Muscle of arm (tissue), 12 donors: ENCODE data around the gene PIK3CG. TPM values are rescaled to one million over a fixed set of nuclear protein-coding genes. Genes with fewer than 3 reads are reported as not detected.
A peak's percentile ranks its signal among the peaks of the same experiment; 100 is the strongest.
"Not testable (repeated sequence)": the region's sequence is repeated elsewhere in the genome, so short reads cannot be mapped to it uniquely, and the experiment has no call there.

ENCODE experiments used
- DNase-seq: peaks from one replicate; pipeline ENCODE4 v3.0.0-alpha.2; 2013
- polyA plus RNA-seq, 12 donors: library from polyadenylated mRNA; unstranded; fragments of 120-200 nt; gene quantifications; one replicate each; pipeline ENCODE4 v1.2.1, GENCODE V29; 2013; ENCODE audit not compliant: insufficient read length in 12 of 12

The PIK3CG gene
- polyA plus RNA-seq, 12 donors: 2.1 to 10.4 (median 3.1) TPM; not detected in 1

DNA sequence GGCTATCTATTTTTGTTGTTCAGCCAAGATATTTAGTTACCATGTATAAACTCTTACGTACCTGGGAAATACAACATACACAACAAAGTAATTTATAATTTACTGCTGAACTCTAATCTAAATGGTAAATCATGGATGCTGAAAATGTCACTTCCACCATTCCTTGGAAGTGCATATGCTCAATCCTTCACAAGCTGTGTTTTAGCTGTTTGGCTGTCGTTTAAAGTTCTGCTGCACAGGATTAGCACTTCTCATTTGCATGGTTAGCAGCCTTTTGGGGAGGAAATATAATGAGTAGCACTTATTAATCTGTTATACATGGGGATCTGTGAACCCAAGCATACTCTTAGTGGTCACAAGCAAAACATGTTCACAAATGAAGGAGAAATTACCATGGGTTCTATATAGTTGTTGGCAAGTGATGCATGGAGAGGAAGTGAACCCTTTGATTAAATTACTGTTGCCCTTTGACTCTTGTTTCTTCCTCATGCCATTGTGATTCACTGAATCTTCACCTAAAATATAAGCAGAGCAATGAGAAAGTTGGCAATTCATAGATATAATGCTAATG is 18.5 kb downstream of the PIK3CG start:
- DNase-seq: no peak

DNA sequence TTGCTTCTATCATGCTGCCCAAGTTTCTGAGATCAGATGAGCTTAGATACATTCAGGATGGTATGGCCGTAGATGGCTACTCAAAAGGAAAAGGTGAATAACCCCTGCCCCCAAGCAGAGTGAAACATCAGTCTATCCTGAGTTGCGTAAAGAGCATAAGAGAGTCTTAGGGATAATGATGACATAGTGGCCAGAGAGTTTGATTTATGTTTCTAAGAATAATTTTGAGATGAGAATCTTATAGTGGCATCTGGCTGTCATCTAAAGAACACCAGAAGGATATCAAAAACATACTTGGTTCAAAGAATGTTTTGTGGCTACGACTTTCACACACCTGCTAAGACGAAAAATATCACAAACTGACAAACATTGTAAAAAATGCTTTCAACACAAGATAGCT is 20.6 kb downstream of the PIK3CG start:
- DNase-seq: no peak

DNA sequence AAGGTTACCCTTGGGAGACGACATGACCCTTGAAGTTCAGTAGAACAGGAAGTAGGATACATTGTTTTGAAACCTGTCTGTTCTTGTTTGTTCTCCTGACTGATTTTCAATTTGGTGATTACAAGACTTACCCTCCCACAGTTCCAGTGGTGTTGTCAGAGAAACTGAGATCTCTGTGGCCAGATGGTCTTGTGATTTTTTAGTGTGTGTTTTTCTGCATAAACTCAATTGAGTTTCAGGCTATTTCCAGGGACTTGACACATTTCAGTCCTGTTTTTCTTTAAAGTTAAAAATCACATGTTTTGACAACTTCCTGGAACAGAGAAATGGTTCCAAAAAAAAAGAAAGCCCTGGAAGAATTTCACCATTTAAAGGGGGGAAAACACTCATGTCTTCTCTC is 22.3 kb downstream of the PIK3CG start:
- DNase-seq: no peak

DNA sequence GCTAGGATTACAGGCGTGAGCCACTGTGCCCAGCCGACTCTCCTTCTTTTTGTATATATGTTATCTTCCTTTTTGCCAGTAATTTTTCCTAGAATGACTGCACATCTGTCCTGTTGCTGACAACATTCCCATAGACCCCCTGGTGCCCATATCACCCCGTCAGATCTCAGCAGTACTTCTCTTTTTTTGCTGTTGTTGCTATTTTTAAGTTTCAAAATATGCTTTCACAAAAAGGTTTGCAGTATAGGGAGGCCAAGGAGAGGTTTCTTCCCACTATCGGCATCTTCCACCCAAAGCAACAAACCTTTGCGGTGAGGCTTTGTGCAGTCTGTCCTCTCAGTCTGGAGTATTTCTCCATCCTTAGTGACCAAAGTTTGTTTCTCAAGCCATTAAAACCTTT is 23.1 kb downstream of the PIK3CG start:
- DNase-seq: no peak

DNA sequence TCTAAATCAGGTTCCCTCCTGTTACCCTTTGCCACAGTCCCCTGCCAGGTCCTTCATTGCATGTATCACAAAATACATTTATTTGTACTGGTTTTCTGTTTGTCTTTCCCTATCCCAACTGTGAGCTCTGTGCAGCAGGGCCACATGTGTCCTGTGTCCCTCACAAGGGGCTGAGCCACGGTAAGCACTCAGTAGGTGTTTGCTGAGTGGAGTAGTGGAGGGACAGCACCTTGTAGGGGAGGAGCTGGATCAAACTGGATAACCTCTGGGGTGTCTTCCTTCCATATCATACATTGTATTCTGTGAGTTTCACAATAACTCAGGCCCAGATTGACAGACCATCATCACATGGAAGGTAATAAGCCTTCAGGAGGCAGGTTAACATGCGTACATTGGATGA is 25.9 kb downstream of the PIK3CG start:
- DNase-seq: no peak

DNA sequence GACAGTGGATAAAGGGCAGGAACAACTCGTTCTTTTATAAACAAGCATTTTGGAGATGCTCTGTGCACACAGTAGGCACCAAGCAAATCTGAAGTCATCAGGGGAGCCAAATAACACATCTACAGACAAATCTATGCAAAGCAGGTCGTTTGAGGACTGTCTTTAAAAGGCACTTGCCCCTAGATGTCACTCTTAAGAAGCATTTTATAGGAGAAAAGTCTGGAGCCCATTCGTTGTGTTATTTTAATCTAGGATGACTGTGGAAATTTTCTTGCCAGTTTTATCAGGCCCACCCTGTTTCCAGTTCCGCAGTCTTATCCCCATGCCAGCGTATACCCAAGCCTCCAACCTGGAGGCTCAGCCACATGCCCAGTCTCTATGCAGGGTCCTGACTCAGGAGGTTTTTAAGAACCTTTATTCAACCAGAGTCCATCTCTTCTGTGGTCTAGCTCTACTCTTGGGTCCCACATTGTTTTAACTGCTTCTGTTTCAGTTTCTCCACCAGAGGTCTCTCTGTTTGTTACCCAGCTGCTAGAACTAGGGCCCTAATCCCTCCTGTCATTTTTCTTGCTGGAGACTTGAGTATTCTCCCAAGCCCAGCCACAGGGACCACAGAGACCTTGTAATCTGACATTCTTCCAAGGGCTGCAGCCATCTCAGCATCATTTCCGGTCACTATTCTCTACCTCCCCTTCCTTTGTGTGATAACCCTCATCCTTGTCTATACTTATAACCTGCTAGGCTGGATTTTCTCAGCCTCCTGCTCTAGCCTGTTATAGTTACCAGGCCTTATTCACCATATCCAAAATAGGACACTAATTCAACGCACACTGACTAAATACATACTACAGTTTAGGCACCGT is 26.7 kb downstream of the PIK3CG start:
- no peak for DNase-seq

DNA sequence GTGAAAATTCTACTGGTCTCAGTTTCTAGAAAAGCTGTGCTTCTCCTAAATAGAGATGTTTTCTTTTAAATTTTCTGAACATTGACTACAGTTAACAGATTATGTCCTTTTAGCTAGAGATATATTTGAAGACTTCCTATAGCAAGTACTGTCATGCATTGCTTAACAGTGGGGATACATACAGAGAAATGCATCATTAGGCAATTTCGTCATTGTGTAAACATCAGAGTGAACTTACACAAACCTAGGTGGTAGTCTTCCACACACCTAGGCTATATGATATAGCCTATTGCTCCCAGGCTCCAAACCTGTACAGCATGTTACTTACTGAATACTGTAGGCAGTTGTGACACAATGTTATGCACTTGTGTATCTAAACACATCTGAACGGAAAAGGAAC is 28.5 kb downstream of the PIK3CG start:
- DNase-seq: no peak

DNA sequence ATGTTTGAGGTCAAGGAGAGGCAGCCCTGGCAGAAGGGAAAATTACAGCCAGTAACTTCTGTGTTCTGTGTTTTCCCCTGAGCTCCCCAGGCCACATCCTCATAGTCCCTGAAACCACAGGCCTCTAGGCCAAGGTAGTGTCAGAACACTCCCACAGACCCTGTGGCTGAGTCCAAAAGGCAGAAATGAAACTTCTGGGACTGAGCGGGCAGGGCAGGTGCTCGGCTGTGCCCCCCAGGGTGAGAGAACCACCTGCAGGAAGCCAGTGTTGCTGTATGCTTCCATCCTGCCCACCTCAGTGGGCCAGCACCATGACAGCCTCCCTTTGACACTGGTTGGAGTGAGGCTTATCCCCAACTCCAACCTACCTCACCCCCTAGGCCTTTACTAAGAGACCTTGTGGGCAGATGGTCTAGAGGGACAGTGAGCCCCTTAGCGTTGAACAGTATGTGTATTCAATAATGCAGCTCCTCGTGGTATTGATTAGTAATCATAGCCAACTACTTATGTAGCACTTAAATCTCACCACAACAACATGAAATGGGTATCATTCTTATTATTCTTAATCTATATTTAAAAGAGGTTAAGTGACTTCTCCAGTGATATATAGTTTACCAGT is 30.3 kb downstream of the PIK3CG start:
- no peak for DNase-seq

DNA sequence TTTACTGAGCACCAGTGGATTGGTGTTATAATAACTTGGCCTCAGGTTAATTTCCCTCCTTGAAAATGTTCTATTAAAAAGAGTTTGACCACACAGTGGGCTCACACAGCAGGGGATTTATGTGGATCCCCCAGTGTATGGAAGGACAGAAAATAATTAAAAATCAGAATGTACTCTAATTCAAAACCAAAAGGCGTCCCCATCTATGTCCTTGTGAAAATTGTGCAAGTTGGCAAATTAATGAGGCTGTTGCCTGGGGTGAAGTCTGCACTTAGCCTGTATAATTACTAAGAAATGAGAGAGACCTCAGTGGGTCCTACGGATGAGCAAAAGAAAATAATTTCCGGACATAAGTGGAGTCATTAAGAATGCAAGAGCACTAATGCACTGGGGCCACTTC is 31.1 kb downstream of the PIK3CG start:
- no peak for DNase-seq

DNA sequence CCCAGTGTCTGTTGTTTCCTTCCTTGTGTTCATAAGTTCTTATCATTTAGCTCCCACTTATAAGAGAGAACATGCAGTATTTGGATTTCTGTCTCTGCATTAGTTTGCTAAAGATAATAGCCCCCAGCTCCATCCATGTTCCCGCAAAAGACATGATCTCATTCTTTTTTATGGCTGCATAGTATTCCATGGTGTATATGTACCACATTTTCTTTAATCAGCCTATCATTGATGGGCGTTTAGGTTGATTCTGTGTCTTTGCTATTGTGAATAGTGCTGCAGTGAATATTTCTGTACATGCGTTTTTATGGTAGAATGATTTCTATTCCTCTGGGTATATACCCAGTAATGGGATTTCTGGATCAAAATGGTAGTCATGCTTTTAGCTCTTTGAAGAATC is 32.5 kb downstream of the PIK3CG start:
- DNase-seq: not testable (repeated sequence)

DNA sequence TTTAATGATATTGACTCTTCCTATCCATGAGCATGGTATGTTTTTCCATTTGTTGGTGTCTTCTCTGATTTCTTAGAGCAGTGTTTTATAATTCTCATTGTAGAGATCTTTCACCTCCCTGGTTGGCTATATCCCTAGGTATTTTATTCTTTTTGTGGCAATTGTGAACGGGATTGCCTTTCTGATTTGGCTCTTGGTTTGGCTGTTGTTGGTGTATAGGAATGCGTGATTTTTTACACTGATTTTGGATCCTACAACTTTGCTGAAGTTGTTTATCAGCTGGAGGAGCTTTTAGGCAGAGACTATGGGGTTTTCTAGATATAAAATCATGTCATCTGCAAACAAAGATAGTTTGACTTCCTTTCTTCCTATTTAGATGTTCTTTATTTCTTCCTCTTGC is 33.9 kb downstream of the PIK3CG start:
- DNase-seq: not testable (repeated sequence)

DNA sequence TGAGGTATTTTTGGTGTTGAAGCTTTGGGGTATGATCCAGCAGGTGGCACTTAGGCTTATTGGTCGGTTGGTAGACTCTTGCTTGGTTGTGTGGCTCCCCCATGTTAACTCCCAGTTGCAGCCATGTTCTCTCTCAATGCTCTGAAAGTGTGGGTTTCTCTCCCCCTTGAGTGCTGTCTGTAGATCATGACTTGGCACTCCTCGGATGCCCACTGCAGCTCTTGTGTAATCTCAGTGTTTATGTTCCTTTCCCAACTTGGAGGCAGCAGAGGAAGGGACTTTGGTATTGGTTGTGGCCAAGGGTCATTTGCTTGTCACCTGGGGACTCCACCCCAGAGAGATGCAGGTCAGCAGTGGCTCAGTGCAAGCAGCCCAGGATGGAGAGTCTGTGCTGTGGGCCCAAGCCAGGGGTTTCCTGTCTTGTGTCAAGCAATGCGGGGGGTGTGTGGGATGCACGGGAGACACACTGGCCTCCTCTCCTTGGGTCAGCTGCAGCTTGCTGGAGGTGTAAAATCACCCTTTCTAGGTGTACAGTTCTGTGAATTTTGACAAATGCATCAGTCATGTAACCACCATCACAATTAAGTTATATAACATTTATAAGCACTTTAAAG is 36.9 kb downstream of the PIK3CG start:
- DNase-seq: no peak

DNA sequence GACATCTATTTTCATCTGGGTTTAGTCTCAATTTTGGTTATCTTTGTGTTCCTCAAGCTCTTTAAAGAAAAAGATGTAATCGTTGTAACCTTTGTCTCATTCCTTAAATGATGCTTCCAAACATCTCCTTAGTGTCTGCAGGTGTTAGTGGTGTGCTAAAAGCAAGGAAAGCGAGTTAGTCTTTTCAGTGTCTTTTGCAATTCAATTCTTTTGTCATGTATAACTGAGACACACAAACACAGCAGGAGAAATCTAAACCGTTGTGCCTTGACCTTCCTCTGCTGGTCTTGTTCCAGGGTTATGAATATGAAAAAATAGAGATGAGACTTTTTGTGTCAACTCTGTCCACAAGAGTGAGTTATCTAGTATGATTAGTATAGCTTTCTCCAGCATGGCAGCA is 40.7 kb downstream of the PIK3CG start:
- DNase-seq: no peak

DNA sequence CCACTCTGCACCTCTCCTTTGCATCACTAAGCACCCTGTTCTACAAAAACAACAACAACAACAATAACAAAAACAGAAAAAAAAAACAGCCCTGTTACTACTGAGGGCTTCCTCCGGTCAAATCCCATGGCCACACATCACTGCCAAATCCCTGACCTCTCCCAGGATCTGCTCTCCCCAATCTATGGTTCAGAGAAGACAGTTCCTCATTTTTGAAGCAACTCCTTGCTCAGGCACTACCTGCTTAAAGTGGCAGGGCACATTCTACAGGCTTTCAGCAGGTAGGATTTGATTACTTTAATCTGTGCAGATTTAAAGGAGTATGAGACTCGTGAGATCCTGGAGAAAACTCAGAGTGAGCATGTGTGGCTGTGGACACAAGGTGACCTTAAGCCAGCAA is 46.9 kb downstream of the PIK3CG start:
- no peak for DNase-seq

DNA sequence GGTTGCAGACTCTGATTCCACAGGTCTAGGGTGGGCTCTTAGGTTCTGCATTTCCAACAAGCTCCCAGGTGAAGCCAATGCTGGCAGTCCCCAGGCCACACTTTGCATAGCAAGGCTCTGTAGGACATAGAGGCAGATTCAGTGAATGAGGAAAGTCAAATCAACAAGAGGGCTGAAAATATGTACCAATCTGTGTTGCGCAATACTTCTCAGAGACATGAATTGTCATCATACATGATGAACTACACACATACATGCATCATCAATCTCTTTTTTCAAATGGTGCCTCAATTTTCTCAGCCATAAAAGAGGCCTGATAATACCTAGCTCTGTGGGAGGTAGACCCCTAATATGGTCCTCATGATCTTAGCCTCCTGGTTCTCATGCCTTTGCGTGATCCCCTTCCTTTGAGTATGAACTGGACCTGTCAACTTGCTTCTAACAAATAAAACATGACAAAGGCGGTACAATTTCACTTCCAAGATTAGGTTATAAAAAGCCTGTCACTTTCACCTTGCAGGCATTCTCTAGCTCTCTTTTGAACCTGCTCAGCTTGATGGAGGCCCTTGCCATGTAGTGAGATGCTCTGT is 49.0 kb downstream of the PIK3CG start:
- DNase-seq: no peak

DNA sequence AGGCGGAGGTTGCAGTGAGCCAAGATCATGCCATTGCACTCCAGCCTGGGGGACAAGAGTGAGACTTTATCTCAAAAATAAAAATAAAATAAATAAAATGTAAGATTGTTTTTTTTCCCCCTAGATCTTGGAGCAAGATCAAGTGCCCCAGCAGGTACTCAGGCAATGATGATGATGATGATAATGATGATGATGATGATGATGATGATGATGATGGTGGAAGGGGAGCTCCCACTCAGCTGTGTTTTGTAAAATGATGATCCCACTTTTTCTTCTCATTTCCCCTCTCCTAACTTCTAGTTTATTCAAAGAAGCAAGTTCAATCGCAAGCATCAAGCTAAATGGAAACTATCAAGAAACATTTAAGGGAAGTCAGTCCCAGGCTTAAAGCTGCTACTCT is 50.3 kb downstream of the PIK3CG start:
- DNase-seq: no peak

DNA sequence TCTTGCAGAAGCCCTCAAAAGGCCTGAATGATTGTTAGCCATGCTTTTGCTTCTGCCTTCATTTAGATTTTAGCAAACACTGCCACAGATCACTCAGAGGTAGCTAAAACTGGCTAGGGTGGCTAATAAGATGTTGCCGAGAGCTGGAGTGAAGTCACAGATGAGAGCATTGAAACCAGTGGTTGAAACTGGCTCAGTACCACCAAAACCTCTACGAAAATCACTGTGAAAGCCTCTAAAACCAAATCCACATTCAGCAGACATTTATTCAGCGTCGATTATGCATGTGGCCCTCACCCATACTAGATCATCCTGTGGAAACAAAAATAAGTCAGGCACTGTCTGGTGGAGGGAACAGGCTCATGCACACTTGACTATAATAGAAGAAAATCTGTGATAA is 50.8 kb downstream of the PIK3CG start:
- no peak for DNase-seq

DNA sequence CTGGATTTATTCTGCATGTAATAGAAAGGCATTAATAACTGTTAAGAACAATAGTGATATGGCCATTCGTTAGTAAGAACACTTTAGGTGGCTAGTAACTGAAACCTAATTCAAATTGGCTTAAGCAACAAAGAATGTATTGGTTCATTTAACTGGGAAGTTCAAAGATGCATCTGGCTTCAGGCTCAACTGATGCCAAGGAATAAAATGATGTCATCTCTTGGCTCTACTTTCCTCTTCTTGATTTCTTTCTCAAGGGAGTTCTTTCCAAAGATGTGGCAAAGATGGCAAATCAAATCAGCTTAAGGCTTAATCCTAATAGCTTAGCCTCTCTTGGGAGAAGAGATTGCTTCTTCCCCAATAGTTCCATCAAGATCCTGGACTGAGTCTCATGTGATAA is 51.6 kb downstream of the PIK3CG start:
- no peak for DNase-seq

DNA sequence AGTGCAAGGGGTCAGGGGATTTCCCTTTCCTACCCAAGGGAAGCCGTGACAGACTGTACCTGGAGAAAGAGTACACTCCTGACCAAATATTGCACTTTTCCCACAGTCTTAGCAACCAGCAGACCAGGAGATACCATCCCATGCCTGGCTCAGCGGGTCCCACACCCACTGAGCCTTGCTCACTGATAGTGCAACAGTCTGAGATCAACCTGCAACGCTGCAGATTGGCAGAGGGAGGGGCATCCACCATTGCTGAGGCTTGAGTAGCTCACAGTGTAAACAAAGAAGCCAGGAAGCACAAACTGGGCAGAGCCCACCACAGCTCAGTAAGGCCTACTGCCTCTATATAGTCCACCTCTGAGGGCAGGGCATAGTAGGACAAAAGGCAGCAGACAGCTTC is 53.9 kb downstream of the PIK3CG start:
- no peak for DNase-seq

DNA sequence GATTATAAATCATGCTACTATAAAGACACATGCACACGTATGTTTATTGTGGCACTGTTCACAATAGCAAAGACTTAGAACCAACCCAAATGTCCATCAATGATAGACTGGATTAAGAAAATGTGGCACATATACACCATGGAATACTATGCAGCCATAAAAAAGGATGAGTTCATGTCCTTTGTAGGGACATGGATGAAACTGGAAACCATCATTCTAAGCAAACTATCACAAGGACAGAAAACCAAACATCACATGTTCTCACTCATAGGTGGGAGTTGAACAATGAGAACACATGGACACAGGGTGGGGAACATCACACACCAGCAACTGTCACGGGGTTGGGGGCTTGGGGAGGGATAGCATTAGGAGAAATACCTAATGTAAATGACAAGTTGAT is 59.4 kb downstream of the PIK3CG start:
- DNase-seq: not testable (repeated sequence)

DNA sequence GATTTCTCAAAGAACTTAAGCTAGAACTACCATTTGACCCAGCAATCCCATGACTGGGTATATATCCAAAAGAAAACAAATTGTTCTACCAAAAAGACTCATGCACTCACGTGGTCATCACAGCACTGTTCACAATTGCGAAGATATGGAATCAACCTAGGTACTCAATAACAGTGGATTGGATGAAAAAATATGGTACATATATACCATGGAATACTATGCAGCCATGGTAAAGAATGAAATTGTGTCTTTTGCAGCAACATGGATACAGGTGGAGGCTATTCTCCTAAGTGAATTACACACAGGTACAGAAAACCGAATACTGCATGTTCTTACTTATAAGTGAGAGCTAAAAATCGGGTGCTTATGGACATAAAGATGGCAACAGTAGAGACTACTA is 61.8 kb downstream of the PIK3CG start:
- no peak for DNase-seq

DNA sequence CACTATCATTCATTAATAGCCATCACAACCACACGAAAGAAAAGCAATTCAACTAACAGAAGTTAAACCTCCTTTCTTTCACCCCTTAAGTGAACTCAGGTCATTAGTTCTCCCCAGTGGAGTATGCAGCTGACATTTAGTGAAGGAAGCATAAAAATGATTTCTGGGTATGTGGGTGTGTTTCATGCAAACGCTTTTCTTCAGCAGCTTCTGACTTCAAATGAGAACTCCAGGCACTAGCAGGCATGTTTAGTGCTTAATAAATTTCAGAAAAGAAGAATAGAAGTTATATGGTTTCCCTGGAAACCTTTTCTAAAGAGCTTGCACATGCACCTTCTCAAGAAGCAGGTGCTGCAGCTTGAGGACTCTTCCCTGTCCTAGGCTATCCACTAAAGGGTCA is 62.5 kb downstream of the PIK3CG start:
- peak; percentile 5 for DNase-seq
